Left forelimb (tissue), 1 donor: ENCODE measurements around the gene TMCC1.
"Not testable (repeated sequence)": the region's sequence is repeated elsewhere in the genome, so short reads cannot be mapped to it uniquely, and the experiment has no call there.

Experiments
- DNase-seq: peaks from one replicate; pipeline ENCODE4 v3.0.0-alpha.2; 2018; ENCODE audit warnings: low spot score

TMCC1 gene

DNA sequence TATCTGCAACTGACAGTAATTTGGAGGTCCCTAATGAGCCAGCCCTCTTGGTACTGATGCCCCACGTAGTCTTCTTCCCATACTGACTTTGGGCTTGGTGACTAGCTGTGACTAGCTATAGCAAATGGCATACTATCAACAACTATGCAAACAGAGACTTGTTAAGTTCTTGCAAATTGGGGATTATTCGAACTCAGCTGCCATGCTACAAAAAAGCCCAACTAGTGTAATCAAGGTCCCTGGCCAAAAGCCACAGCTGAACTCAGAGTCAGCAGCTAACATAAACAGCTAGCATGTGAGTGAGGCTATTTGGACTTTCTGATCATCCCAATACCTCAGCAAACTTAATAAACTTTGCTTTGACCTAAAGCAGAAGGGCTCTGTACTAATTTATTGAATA, 165.8 kb downstream of the TMCC1 start:
- no peak for DNase-seq

DNA sequence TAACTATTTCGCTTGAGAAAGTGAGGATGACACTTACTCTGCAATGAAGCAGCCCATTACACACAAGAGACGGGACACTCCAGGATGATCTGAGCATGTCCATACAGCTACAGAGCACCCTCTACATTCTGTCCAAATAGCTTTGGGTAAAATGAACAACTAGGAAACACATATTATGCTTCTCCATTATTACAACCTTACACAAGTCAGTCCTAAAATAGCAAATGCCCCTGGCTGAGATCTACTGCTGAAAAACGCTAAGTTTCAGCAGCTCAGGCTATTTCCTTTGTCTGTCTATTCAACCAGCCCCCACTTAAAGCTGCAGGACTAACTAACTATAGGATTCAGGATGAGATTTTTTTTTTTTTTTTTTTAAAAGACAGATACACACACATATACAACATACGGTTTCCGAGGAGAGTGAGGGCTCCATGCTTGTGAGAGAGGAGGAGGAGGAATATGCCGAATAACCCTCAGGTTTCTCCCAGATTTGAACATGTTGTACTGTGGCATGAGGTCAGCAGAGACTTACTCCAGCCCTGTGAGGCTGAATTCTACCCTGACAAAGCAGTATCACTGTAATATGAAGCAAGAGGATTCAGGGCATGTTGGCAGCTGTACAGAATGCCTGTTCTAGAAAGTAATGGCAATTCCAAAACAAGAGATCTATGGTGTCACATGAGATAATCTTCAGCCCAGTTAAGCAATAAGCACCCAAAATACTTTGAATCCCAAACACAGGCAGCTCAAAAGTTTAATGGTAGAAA, 169.8 kb downstream of the TMCC1 start:
- no peak for DNase-seq

DNA sequence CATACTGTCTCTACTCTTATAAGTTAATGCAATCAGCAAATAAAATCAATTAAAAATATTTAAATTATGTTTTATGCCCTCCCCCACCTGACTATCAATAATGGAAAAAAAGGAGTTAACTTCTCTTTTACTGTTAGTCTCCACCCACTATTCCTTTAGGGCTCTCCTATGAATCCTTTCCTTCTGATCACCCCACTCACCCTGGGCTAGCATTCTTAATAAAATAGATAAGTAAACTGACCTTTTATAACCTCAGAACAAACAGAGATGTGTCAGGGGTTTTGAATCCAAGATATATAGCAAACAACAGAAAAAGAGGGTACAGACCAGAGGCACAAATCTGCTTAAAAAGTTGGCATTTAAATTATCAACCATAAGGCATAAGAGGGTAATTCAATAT, 171.0 kb downstream of the TMCC1 start:
- no peak for DNase-seq

DNA sequence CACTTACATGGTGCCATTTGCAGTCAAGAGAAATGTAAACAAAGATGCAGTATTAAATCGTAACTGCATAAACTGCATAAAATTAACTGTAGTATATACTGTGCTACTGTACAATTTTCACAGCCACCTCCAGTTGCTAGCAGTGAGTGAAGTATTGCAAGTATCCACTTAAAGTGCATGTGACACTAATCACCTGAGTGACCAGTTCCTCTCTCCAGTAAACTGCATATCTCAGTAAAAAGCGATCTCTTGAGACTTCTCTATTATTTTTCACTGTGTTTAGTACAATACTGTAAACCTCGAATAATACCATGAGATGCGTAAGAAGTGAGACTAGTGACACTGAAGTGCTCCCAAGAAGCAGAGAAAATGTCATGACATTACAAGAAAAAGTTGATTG, 175.3 kb downstream of the TMCC1 start:
- no peak for DNase-seq

DNA sequence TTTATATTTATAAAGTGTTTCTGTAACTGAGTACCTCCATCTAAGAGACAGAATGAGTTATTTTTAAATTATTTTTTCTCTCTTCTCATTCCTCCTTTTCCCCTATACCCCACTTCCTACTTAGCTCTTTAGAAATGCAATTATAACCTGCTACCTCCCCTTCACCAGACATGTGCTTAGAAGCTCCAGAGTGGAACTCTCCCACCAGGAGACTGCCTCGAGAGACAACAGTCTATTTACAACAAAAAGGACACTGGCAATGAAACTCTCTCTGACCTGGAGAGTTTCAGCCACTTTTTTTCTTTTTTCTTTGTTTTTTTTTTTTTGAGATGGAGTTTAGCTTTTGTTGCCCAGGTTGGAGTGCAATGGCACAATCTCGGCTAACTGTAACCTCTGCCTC, 177.7 kb downstream of the TMCC1 start:
- no peak for DNase-seq

DNA sequence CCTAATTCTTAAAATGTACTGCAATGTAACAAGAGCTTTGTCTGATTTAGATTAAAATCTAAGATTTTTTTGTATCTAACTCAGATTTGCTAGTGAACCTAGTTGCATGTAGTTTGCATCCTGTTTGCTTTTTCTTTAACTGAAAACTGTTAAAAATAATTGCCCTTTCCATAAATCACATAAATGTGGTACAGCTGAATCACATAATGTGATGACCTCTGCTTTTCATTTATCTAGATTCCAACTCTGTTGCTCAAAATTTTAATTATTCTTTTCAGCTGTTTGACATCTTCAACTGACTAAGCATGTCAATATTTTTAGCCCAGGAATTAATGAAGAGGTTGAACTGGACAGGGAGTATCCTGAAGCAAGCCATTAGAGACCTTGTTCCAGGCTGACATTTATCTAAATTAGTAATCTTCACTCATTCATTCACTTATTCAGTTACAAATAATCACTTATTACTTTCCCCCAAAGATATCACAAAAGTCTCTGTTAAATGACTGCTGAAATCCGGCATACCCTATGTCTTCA, 185.1 kb downstream of the TMCC1 start:
- DNase-seq, result no peak

DNA sequence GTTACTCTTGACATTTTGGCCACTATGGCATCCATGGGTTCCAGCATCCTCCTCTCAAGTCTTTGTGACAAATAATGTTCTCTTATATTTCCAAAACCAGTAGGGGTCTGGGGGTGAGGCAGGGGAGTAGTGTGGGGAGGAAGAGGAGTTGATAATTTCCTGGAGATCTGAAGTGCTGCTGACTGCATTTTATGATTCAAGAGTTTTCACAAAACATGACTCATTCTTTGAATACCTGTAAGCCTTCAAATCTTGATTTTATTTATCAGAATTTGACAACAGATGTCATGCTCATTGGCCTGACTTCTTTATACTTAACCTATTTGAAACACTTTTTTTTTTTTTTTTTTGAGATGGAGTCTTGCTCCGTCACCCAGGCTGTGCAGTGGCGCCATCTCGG, 188.2 kb downstream of the TMCC1 start:
- no peak for DNase-seq

DNA sequence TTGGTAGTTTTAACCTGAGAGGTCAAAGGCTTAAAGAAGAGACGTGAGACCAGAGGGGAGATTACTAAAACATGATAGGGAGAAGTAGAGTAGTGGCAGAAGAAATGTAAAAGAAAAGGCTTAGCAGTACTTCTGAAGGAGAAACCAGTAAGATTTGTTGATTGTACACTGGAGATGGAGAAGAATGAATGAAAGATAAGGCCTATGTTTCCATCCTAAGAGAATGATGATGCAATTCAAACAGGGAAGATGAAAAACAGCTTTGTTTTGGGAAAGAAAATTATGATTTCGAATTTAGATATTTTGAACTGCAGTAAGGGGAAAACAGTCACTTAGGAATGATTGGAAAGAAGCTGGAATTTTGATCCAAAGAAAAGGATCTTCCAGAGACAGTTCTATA, 189.6 kb downstream of the TMCC1 start:
- no peak for DNase-seq

DNA sequence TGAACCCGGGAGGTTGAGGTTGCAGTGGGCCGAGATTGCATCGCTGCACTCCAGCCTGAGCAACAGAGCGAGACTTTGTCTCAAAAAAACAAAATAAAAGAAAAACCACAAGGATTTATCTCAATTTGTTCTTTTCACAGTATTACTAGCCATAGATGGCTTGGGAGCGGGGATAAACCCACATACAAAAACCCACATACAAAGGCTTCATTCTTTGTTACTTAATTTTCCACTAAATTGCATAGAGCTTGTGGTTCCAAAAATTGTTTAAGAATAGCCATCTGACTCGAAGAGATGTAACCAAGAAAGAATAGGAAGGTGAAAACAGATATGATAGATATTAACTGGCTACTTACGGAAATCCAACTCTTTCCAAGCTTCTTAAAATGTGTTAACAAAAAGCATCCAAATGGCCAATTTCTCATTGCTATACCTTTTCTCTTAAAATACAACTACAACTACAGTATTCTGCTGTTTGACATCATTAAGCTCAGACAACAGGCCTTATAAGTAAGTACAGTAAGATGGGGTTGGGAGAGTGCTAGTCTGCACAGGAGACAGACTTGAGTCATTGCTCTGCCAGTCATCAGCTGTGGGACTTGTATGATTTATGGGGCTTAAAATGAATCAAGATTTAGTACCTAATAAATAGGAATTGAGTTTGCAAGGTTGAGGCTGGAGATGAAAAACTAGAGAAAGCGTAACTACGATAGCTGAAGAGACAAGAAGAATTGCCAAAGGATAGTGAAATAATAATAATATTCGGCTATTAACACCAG, 190.4 kb downstream of the TMCC1 start:
- no peak for DNase-seq

DNA sequence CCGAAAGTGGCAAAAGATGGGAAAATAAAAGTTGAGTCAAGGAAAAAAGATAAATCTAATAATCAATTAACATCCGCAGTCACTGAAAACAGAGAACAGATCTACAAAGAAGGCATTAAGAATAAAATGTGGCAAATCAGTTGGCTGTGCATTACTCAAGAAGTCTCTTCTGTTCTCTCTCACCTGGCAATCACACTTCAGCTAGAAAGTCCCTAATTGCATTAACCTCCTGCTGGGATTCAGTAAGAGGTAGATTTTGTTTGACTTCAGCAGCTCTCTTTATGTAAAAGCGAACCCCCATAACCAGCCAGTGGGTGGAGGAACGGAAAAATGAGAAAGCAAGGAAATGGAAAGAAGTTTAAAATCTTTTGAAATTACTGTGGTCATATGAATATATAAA, 192.3 kb downstream of the TMCC1 start:
- no peak for DNase-seq

DNA sequence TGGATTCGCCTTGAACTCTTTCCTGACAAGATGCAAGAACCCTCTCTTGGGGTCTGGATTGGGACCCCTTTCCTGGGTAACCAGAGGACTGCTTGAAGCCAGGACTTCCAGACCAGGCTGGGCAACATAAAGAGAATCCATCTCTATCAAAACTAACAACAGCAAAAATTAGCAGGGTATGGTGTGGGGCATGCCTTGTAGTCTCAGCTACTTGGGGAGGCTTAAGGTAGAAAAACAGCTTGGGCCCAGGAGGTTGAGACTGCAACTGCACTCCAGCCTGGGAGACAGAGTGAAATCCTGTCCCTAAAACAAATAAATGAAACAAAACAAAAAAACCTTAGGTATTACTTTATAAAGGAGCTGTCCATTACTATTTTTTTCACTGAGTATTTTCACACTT, 193.9 kb downstream of the TMCC1 start:
- DNase-seq, result no peak

DNA sequence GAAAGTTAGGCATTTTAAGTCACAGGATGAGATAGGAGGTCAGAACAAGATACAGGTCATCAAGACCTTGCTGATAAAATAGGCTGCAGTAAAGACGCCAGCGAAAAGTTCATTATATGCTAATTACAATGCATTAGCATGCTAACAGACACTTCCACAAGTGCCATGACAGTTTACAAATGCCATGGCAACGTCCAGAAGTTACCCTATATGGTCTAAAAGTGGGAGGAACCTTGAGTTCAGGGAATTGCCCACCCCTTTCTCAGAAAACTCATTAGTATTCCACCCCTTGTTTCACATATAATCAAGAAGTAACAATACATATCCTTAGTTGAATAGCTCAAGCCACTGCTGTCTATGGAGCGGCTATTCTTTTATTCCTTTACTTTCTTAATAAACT, 194.3 kb downstream of the TMCC1 start:
- no peak for DNase-seq

DNA sequence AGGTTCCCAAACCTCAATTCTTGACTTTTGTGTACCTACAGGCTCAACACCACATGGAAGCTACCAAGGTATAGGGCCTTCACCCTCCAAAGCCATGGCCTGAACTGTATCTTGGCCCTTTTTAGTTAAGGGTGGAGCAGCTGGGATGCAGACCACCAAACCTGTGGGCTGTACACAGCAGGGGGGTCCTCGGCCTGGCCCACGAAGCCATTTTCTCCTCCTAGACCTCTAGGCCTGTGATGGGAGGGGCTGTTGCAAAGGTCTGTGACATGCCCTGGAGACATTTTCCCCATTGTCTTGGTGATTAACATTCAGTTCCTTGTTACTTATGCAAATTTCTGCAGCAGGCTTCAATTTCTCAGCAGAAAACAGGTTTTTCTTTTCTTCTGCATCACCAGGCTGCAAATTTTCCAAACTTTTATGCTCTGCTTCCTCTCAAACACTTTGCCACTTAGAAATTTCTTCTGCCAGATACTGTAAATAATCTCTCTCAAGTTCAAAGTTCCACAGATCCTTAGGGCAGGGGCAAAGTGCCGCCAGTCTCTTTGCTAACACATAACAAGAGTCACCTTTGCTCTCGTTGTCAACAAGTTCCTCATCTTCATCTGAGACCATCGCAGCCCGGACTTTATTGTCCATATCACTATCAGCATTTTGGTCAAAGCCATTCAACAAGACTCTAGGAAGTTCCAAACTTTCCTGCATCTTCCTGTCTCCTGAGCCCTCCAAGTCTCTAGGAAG, 196.1 kb downstream of the TMCC1 start:
- DNase-seq, result no peak

DNA sequence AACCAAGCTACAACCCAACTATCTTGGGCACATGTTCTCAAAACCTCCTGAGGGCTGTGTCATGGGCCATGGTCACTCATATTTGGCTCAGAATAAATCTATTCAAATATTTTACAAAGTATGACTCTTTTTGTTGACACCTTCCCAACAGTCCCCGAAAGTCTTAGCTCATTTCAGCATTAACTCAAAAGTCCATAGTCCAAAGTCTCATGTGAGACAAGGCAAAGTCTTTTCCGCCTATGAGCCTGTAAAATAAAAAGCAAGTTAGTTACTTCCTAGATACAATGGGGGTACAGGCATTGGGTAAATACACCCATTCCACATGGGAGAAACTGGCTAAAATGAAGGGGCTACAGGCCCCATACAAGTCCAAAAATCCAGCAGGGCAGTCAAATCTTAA, 197.1 kb downstream of the TMCC1 start:
- DNase-seq, result not testable (repeated sequence)

DNA sequence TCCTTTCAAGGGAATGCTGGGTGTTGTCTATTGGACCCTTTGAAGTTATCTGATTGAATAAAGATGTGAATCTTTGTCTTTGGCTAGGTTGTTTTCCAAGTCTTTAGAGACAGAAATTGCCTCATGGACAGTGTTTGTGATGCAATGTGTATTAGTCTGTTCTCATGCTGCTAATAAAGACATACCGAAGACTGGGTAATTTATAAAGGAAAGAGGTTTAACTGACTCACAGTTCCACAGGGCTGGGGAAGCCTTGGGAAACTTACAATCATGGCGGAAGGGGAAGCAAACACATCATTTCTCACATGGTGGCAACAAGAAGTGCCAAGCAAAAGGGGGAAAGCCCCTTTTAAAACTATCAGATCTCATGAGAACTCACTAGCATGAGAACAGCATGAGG, 198.3 kb downstream of the TMCC1 start:
- DNase-seq, result no peak

DNA sequence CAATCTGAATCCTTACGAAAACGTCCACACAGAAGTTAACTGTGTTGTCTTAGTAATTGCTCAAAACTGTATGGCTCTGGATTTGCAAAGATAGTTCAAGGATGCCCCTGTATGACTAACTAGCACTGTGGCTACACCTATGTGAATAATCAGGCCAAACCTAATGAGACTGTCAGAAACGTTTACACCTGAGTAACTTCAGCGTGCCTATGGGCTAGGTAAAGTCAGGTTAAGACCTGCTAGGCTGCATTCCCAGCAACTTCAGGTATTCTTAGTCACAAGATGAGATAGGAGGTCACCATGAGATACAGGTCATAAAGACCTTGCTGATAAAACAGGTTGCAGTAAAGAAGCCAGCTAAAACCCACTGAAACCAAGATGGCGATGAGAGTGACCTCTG, 199.3 kb downstream of the TMCC1 start:
- DNase-seq, result no peak

DNA sequence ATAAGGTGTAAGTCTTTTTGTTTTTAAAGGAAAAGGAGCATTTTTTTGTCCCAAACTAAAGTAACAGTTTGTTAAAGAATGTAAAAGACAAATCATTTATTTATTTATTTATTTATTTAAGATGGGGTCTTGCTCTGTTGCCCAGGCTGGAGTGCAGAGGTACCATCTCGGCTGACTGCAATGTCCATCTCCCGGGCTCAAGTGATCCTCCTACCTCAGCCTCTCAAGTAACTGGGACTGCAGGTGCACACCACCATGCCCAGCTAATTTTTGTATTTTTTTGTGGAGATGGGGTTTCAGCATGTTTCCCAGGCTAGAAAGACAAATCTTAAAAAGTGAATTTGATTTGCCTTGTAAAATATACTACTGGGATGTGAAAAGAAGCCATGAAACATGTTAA, 200.8 kb downstream of the TMCC1 start:
- DNase-seq, result no peak

DNA sequence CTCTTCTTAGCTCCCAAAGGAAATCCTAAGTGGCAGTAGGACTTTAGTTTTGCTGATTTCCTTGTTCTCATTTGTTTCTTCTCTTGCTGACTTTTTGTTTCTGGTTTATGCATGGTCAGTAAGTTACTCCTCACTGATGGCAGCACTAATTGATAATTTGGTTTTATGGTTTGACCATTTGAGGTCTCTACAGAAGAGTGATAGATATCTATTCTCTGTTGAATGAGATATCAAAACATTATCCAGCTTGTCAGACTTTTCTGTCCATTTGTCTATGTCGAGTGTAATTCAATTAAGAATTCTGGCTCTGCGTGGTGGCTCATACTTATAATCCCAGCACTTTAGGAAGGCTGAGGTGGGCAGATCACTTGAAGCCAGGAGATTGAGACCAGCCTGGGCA, 202.5 kb downstream of the TMCC1 start:
- no peak for DNase-seq

DNA sequence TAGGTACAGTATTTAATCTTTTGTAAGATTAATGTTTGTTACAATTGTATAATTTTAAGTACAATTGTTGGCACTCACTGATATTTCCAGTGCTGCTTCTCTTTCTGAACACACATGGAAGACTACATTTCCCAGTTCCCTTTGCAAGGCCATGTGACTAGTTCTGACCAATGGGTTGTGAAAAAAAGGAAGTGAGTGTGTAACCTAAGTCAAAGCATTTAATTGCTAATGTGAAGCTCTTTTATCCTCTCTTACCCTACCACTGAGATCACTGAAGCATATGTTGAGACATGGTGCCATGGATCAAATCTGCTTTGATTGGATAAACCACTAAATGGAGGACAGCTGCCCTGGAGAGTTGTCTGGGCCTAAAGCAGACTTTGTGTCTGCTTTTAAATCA, 203.1 kb downstream of the TMCC1 start:
- DNase-seq, result no peak

DNA sequence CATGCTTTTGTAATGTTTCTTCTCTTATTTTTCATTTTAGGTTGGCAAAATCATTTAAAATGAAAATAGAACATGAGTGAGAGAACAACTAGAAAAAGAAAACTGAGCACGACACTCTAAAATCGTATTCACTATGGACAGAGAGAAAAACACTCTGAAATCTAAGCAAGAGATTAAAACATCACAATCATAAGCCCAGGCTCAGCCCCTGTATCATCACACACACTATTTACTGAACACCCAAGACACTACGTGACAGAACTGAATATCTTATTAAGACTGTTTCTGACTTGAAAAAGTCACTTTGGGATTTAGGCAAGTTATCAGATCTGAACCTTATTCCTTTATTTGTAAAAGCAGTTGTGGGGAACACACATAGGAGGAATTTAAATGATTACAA, 204.5 kb downstream of the TMCC1 start:
- DNase-seq, result no peak

DNA sequence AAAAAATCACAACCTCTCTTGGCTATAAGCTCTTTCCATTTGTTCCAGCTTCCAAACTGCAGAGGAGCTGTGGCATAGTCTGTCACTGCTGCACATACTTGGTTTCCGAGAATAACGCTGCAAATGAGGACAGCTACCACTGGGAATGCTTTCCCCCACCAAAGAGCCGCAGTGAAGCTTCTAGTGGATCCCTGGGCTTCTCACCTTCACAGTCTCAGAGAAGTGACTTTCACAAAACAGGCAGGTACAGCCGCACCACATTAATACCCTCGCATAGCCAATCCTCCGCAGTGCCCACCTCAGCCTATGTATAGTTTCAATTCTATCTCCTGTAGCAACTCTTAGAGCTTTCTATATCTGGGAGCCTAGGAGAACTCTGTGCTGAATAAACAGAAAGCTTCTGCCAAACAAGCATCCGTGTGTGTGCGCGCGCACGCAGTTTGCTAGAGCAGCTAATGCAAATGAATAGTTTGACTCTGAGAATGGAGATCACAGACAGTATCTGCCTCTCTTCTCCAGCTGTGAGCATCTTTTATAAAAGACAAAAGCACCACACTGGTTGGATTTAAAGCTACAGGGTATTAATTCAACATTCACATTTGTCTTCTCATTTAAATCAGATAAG, 205.1 kb downstream of the TMCC1 start:
- peak; percentile 76 for DNase-seq

DNA sequence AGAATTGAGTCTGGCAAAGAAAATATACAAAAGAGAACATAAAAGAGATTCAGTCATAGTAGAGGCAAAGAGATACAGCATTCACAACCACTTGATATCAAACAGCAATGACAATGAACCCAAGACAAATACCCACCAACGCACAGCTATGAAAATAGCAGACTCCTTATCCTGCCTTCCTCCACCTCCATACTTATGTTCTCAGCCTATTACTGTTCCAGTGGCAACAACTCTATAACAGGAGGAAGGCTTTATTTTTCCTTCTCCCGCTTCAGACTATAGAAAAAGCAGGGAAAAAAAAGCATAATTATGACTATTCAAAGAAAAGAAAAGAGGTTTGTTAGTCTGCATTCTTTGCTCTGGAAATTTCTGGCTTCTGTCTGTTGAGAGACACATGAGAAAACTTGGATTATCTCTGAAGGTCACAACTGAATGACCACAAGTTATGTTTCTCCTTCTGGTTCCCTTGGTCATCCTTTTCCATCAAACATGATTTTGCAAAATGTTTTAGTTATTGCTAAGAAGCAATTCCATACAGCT, 205.9 kb downstream of the TMCC1 start:
- no peak for DNase-seq
